Stimulated activated CD4-positive, alpha-beta T cell treated with anti-CD3 and anti-CD28 coated beads, Interleukin-4, amount 100 ng/mL, for 4 hours (primary cell): ENCODE measurements around the gene RNF13.
A peak's percentile ranks its signal among the peaks of the same experiment; 100 is the strongest.
"Not testable (repeated sequence)": the region's sequence is repeated elsewhere in the genome, so short reads cannot be mapped to it uniquely, and the experiment has no call there.

ENCODE experiments used
- DNase-seq, 2 experiments: peaks; one replicate each; pipeline ENCODE4 v3.0.0-alpha.2; 2020

RNF13 gene

GRCh38 chr3:149801195-149801594 is 11.8 kb upstream of the RNF13 start:
- DNase-seq: no peak

- DNase-seq: no peak
Observed at GRCh38 chr3:149801639-149802038, 11.4 kb upstream of the RNF13 start.

- no peak for DNase-seq
Observed at GRCh38 chr3:149806171-149806778, 6.7 kb upstream of the RNF13 start.

GRCh38 chr3:149808209-149808829 is 4.7 kb upstream of the RNF13 start:
- DNase-seq: peak; percentile 31 to 43

GRCh38 chr3:149809699-149810098 is 3.3 kb upstream of the RNF13 start:
- DNase-seq: no peak

- DNase-seq: no peak
Observed at GRCh38 chr3:149810846-149811245, 2.2 kb upstream of the RNF13 start.

- DNase-seq: no peak
Observed at GRCh38 chr3:149812165-149812605, 830 bp upstream of the RNF13 start.

- DNase-seq: no peak
Observed at GRCh38 chr3:149813367-149814281, 609 bp downstream of the RNF13 start.

GRCh38 chr3:149815321-149815720 is 2.3 kb downstream of the RNF13 start:
- no peak for DNase-seq

- DNase-seq: no peak
Observed at GRCh38 chr3:149815728-149816127, 2.7 kb downstream of the RNF13 start.

- no peak for DNase-seq
Observed at GRCh38 chr3:149816311-149816710, 3.3 kb downstream of the RNF13 start.

- no peak for DNase-seq
Observed at GRCh38 chr3:149816986-149817385, 4.0 kb downstream of the RNF13 start.

- DNase-seq: no peak
Observed at GRCh38 chr3:149819432-149819831, 6.4 kb downstream of the RNF13 start.

- DNase-seq: no peak
Observed at GRCh38 chr3:149820183-149820582, 7.2 kb downstream of the RNF13 start.

- no peak for DNase-seq
Observed at GRCh38 chr3:149826636-149827035, 13.6 kb downstream of the RNF13 start.

GRCh38 chr3:149828390-149828789 is 15.4 kb downstream of the RNF13 start:
- DNase-seq: no peak

- not testable (repeated sequence) for DNase-seq
Observed at GRCh38 chr3:149829631-149830030, 16.6 kb downstream of the RNF13 start.

GRCh38 chr3:149830902-149831301 is 17.9 kb downstream of the RNF13 start:
- DNase-seq: no peak

- no peak for DNase-seq
Observed at GRCh38 chr3:149831321-149831720, 18.3 kb downstream of the RNF13 start.

GRCh38 chr3:149832086-149832485 is 19.1 kb downstream of the RNF13 start:
- DNase-seq: no peak

GRCh38 chr3:149833241-149833640 is 20.2 kb downstream of the RNF13 start:
- DNase-seq: no peak

GRCh38 chr3:149838491-149838890 is 25.5 kb downstream of the RNF13 start:
- not testable (repeated sequence) for DNase-seq

- not testable (repeated sequence) for DNase-seq
Observed at GRCh38 chr3:149839469-149839868, 26.5 kb downstream of the RNF13 start.

GRCh38 chr3:149839896-149840295 is 26.9 kb downstream of the RNF13 start:
- no peak for DNase-seq
